ENCODE data around the gene TNFAIP2.

DNA sequence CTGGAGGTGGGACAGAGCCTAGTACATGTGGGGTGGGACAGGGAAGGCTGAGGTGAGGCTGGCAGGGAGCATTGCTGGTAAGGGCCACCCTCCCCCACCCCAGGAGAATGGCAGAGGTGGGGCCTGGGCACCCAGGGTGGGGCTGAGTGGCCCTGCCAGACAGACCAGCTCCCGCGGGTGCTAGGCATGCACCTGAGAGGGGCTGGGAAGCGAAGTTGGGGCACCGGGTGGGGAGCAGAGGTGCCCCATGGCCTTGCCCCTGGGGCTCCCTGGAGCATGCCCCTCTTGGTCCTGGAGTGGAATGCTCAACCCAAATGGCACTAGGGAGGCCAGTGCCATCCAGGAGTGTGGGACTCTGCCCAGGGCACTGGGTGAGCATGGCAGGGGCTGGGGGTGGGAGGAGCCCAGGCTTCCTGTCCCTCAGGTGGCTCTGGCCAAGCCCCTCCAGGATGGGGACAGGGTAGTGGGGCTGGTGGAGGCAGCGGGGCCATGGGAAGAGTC is 1.3 kb downstream of the TNFAIP2 start:
- no peak for TF ChIP-seq EZH2phosphoT487 (IDR thresholded peaks at IDR 0.05; ENCODE audit: borderline replicate concordance, low read depth, low read length)
- TF ChIP-seq CTCF (conservative IDR thresholded peaks at IDR 0.05; ENCODE audit: low read length) = no peak
